NOMO-1 treated with DMSO at 0.1 percent for 48 hours (cell line): ENCODE measurements around the gene SCAMP4.
"Not testable (repeated sequence)": the region's sequence is repeated elsewhere in the genome, so short reads cannot be mapped to it uniquely, and the experiment has no call there.

ENCODE experiments used
- DNase-seq: peaks from one replicate; lab custom pipeline; 2025; ENCODE audit not compliant: unreplicated experiment; lab: John Stamatoyannopoulos, UW

SCAMP4 gene

DNA sequence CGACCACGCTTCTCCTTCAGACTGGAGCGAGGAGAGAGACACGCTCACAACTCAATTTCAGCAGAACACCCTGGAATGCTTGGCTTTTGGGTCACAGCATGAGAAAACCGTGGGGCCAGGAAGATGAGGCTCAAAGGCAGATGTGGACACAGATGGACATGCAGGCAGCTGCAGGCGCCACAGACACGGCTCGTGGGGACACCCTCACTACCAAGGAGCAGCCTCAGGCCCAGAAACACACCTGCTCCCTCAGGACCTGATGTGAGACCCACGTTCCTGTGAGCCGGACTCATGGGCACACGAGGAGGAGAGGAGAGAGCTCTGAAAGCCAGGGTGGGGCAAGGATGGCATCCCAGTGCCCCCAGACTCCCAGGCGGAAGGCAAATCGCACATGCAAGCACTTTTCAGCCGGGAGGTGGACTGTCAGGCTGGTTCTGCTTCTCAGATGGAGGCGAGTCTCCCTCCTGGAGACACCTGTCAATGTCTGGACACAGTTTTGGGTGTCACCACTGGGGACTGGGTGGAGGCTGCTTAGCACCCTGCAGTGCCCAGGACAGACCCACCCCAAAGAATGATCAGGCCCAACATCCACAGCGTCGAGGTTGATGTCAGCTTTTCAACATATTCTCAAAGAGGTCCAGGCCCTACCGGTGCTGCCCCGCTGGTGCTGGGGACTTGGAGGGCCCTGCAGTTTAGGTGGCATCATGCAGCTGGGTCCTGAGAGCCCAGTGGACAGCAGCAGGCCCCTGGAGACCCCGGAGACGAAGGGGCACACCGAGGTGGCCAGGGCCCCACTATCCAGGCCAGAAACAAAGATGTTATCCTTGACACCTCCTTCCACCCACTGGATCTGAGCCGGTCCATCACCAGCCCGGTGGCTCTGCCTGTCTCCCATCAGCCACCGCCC, 22.2 kb upstream of the SCAMP4 start:
- no peak for DNase-seq

DNA sequence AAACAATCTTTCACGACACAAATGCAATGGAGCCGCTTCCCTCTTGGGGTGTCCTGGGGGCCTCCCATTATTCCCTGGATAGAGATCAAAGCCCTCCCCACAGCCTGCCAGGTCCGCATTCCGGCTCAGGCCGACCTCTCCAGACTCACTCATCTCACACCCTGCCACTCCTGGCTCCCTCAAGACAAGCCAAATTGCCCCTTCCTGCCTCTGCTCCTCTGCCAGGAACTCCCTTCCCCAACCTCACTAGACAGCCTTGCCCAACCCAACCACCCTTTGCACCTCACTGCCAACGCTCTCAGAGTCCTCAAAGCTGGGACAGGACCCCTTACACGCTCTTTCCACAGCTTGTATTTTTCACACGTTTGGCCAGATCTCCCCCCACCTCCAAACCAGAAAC, 21.4 kb upstream of the SCAMP4 start:
- no peak for DNase-seq

DNA sequence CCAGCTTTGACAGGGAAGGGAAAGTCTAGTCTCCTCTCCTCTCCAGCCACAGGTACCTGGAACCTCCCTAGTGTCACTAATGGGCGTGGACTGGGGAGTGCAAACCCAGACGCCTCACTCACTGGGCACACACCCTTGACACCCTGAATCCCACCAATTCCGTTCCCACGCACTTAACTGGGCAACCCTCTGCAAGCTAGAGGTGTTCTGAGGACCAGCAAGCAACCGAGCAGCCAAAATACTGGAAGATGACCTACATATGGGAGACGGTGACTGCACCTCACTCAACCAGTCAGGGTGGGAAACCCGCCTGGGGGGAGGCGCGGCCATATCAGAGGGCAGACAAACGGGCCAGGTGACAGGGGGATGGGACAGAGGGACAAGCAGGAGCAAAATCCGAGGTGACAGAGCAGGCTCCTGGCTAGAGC, 20.9 kb upstream of the SCAMP4 start:
- DNase-seq, result no peak

DNA sequence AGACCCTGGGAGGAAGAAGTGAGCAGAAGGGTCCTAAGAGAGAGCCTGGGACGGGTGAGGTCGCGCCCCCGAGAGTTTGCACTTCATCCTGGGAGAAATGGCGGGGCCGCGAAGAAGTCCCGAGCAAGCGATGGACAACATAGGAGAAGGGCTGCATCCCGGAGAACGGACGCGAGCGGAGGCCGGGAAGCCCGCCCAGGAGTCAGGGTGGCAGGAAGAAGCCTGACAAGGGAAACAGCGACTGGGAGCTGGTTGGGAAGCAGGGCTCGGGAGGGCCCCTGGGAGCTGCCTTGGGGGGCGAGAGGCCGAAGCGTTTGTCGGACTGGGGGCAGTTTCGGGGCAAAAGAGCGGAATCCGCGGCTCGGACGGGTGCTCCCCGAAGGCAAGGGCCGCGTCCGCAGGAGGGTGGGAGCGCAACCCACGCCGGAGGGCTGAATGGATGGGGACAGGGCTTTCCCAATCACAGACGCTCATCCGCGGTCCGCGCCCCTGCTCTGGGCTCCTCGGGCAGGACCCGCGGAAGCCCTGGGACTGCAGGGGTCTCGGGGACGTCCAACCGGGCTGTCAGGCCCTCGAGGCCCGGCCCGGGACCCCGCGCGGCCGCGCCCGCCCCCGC, 20.4 kb upstream of the SCAMP4 start:
- no peak for DNase-seq

DNA sequence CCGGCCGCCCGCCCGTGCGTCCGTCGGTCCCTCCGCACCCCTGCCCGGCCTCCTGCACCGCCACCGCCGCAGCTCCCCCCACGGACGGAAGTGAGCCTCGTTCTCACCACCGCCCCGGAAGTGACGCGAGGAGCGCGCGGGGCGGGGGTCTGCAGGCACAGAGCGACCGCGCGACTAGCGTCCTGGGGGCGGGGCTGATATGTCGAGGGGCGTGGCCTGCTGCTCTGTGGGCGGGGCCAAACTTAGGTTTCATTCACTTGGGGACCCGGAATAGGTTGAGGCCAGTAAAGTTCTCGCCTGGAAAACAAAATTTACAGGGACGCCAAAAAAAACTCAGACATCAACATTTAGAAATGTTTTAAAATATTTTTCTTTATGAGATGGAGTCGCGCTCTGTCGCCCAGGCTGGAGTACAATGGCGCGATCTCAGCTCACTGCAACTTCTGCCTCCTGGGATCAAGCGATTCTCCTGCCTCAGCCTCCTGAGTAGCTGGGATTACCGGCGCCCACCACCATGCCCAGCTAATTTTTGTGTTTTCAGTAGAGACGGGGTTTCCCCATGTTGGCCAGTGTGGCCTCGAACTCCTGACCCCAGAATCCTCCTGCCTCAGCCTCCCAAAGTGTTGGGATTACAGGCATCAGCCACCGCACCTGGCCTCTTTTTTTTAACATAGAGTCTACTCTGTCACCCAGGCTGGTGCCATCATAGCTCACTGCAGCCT, 19.6 kb upstream of the SCAMP4 start, which contains the start of gene ABHD17A:
TSS of gene ABHD17A (minus strand) at position 99 of the 722 bp plus-strand sequence. CDS start 3,930 bp downstream, outside the sequence.
- DNase-seq, result peak; percentile 84

DNA sequence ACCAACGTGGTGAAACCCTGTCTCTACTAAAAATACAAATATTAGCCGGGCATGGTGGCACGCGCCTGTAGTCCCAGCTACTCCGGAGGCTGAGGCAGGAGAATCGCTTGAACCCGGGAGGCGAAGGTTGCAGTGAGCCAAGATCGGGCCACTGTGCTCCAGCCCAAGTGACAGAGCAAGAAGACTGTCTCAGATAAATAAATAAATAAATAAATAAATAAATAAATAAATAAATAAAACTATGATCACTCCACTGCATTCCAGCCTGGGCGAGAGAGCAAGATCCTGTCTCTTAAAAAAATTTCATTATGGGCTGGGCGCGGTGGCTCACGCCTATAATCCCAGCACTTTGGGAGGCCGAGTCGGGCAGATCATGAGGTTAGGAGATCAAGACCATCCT, 18.8 kb upstream of the SCAMP4 start:
- not testable (repeated sequence) for DNase-seq

DNA sequence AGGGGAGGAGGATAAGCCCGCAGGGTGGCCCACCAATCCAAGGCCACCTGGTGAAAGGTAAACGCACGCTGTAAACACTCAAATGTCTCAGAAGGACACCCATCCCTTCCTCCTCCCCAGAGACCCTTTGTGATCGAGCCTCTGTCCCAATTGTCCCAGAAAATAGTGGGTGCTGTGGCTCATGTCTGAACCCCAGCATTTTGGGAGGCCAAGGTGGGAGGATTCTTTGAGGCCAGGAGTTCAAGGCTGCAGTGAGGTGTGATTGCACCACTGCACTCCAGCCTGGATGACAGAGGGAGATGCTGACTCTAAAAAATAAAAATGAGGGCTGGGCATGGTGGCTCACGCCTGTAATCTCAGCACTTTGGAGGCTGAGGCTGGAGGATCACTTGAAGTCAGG, 16.8 kb upstream of the SCAMP4 start:
- no peak for DNase-seq

DNA sequence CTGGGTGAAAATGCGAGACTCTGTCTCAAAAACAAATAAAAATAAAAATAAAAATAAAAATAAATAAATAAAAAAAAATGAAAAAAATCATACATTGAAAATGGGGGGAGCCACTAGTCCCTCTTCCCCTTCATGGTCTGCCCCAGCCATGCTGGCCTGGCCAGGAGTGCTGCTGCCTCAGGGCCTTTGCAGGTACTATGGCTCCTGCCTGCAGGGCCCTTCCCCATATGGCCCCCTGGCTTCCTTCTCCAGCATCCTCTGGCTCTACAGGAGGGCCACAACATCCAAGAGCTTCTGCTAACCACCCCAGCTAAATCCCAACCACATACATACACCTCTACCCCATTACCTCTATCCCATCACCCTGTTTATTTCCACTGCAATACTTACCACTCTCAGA, 15.3 kb upstream of the SCAMP4 start:
- no peak for DNase-seq

DNA sequence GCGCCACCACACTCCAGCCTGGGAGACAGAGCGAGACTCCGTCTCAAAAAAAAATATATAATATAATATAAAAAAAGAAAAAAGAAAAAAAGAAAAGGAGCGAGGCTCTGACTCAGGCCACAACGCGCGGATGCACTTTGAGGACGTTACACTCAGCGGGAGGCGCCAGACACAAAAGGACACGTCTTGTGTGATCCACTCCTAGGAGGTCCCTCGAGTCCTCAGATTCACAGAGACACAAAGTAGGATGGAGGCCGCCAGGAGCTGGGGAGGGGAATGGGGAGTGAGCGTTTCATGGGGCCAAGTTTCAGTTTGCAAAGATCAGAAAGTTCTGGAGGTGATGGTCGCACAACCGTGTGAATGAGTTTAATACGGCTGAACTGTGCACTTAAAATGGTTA, 11.4 kb upstream of the SCAMP4 start:
- DNase-seq, result no peak

DNA sequence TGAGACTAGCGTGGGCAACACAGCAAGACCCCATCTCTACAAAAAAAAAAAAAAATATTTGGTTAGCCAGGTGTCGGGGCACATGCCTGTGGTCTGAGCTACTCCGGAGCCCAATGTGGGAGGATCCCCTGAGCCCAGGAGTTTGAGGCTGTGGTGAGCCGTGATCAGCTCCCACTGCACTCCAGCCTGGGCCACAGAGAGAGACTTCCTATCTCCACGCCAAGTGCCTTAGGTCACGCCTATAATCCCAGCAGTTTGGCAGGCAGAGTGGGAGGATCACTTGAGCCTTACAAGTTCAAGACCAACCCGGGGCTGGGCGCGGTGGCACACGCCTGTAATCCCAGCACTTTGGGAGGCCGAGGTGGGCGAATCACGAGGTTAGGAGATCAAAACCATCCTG, 8.7 kb upstream of the SCAMP4 start:
- no peak for DNase-seq

DNA sequence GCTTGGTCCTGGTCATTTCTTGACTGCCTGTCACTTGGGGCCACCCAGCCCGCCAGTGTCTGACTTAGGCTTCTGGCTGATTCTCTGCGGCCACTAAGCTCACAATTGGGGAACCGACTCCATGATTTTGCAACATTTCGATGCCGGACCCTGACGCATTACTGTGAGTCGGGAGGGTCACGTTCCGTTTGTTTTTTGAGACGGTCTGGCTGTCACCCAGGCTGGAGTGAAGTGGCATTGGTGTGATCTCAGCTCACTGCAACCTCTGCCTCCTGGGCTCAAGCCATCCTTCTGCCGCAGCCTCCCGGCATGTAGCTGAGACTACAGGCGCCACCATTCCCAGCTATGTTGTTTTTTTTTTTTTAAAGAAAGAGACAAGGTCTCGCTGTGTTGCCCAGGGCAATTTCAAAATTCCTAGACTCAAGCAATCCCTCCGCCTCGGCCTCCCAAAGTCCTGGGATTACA, 3.2 kb upstream of the SCAMP4 start:
- DNase-seq, result peak; percentile 93

DNA sequence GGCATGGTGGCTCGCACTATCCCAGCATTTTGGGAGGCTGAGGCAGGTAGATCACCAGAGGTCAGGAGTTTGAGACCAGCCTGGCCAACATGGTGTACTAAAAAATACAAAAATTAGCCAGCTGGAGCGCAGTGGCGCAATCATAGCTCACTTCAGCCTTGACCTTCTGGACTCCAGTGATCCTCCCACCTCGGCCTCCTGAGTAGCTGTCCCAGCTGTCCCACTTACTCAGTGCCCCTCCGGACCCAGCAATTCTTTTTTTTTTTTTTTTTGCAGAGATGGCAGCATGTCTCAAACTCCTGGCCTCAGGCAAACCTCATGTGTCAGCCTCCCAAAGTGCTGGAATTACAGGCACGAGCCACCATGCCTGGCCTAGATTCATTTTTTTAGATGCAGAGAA, 2.3 kb upstream of the SCAMP4 start:
- no peak for DNase-seq

DNA sequence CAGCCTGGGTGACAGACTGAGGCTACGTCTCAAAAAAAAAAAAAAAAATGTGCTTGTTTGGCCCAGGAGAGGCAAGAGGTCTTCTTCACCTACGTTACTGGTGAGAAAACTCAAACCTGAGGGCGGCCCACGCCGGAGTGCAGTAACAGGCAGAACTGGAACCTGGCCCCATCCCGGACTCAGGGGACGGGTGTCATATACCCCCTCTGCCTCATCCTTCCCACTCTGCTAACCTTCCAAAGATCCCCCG, 414 bp upstream of the SCAMP4 start:
- no peak for DNase-seq

DNA sequence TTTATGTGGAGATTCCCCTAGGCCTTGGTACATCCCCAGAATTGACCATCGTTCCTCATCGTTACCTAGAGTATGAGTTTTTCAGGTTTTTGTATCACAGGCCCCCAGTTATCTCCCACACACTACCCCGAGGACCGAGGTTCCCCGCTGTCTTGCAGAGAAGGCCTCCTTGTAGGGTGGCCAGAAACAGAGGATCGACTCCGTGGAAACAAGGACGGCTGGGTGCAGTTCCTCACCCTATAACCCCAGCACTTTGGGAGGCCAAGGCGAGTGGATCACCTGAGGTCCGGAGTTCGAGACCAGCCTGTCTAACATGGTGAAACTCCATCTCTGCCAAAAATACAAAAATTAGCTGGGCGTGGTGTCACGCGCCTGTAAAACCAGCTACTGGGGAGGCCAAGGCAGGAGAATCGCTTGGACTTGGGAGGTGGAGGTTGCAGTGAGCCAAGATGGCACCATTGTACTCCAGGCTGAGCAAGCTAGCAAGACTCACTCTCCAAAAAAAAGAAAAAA, 720 bp downstream of the SCAMP4 start:
- DNase-seq, result no peak

DNA sequence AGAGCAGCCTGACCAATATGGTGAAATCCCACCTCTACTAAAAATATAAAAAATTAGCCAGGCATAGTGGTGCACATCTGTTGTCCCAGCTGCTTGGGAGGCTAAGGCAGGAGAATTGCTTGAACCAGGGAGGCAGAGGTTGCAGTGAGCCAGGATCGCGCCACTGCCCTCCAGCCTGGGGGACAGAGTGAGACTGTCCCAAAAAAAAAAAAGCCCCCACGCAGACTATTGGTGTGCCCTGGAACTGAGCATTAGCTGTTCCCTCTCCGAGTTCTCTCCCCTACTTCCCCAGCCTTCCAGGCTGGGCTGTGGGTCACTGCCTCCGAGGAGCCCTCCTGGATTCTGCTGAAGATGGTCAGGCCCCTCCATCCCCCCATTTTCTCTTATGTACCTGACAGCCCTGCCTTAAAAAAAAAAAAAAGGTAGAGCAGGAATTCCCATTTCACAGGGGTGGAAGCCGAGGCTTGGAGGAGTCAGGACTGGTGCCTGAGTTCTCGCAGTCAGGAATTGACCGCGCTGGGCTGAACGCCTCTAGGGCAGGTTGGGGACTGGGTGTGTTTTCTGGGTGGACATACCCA, 1.9 kb downstream of the SCAMP4 start:
- DNase-seq, result no peak

DNA sequence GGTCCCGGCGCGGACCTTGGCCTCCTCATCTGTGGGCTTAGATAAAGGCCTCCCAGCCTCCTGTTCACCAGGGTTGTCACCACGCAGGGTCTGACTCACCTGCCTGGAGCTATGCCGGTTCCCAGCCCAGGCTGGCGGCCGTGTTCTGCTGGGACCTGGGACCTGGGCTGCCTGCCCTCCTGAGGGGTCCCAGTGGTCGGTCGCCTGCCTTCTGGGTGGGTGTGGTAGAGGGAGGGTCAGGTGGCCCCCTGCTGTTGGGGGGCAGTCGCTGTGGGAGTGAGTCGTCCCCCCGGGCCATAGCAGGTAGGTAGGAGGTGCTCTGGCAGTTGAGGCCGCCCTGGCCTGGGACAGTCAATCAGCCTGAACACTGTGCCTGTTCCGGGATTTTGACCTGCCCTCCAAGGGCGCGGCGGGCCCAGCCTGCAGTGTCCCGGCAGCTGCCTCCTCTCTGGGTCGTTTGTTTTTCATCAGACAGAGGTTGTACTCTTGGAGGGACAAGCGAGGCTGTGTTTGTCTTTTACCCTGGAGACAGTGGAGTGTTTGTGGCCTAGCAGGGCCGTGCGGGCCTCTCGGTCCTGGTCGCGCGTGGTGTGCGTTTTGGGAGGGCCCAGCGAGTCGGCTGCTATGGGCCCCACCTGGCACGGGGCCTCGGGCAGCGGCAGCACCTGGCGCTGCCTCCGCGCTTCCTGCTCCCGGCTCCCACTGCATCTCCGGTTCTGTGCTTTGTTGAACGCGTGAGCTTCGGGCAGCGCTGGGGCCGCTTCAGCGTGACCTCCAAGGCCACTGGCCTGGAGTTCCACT, 2.6 kb downstream of the SCAMP4 start:
- DNase-seq, result no peak

DNA sequence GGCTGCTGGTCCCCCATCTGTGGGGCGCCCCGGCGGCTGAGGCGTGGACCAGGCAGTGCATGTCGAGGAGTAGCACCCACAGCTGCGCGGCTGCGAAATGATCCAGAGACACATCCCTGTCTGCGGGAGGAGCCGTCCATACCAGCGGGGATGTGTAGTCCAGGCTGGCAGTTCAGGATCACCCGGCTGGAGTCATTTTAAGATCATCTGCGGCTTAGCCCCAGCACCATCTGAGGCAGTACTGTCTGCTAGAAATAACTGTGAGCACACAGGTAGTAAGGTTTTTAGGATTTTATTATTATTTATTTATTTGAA, 3.1 kb downstream of the SCAMP4 start:
- no peak for DNase-seq

DNA sequence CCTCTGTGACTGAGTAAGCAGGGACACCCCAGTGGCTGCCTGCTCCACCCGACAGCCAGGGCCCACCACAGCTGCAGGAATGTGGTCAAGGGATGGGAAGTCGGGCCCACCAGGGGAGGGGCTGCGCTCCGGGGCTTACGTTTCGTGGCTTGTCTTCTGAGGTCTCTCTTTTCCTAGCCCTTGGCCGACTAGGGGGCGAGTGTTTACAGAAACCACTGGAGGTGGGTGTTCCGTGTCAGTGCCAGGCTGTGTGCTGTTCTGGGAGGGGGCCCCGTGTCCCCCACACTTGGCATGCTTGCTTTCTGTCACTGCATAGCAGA, 4.5 kb downstream of the SCAMP4 start:
- no peak for DNase-seq

DNA sequence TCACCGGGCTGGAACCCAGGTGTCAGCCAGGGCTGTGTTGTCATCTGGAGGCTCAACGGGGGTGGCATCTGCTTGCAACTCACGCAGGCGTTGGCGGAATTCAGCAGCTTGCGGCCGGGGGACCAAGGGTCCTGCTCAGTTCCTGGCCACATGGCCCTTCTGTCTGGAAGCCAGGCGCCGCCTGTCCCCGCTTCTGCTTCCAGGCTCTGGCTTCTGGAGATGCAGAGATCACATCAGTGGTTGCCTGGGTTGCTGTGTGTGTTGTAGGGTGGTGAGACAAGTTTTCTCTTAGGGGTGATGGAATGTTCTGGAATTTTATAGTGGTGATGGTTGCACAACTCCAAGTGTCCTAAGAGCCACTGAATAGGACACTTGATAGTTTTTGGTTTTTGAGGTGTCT, 5.0 kb downstream of the SCAMP4 start:
- DNase-seq, result no peak

DNA sequence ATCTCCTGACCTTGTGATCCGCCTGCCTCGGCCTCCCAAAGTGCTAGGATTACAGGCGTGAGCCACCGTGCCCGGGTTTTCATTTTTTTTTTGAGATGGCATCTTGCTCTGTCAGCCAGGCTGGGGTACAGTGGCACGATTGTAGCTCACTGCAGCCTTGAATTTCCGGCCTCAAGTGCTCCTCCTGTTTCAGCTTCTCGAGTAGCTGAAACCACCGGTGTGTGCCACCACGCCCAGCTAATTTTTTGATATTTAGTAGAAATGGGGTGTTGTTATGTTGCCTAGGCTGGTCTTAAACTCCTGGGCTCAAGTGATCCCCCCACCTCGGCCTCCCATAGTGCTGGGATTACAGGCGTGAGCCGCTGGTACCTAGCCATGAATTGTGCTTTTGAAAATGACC, 5.9 kb downstream of the SCAMP4 start:
- DNase-seq, result no peak

DNA sequence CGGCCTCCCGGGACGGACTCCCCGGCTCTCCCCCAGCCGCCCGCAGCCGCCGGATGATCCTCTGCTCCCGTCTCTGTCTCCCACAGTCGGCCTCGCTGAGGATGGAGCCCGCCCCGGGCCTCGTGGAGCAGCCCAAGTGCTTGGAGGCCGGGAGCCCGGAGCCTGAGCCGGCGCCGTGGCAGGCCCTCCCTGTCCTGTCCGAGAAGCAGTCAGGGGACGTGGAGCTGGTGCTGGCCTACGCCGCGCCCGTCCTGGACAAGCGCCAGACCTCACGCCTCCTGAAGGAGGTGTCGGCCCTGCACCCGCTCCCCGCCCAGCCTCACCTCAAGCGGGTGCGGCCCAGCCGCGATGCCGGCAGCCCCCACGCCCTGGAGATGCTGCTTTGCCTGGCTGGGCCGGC, 6.8 kb downstream of the SCAMP4 start:
- DNase-seq, result no peak
